ENCODE results near the gene XXYLT1. TPM values are rescaled to one million over a fixed set of nuclear protein-coding genes. Genes with fewer than 3 reads are reported as not detected.
"Not testable (repeated sequence)": the region's sequence is repeated elsewhere in the genome, so short reads cannot be mapped to it uniquely, and the experiment has no call there.

The XXYLT1 gene
- total RNA-seq, 6 experiments from 2014 or later: 1.7 to 6.5 (median 2.1) TPM

DNA sequence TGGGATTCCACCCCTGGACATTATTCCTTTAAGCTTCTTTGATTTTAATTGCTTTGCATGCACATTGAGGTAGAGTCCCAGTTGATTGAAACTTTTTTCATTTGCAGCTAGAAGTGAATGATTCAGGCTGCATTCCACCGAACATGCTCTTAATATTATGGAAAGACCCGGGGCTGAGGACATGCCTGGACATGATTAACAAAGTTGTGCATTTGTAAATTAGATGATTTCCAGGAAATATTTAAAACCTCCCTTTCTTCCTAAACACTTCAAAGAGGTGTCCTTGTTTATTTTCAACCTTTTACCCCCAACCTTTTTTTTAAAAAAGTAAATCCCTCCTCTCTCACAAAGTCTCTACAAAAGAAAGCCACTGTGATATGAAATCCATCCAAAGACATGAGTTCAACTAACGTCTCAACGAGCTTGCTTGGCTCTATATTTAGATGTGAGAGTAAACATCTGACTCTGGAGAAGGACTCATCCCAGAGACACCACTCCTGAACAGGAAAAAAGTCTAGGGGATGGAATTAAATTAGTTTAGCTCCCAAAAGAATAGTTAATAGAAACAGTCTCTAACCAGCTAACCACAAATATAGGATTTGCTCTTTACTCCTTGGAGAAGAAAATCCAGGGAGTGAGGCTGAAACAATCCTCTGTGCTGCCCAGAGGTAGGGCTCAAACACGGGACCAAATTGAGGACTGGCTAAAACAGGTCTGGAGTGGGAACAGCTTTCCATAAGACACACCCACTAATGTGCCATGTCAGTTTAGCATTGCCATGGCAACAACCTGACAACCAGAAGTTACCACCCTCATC, 83.1 kb downstream of the XXYLT1 start:
- WGBS (ENCODE audit: insufficient coverage, low coverage, low lambda C conversion rate, missing lambda C conversion rate): 73% methylated on average over 4 of the region's 5 CpGs
- Histone ChIP-seq H3K36me3 (no peaks in the 10 kb centered on the region), H3K4me1 (no peaks in the 10 kb centered on the region), H3K4me3 (no peak overlapping the region), H3K27ac (no peak overlapping the region), H3K27me3 (no peaks in the 10 kb centered on the region), H3K9me3 (peaks cover 0 to 6% (median 0%) of the 10 kb centered on the region in 4 donors)
- TF ChIP-seq CTCF (IDR thresholded peaks at IDR 0.05) (no peak), POLR2A (IDR thresholded peaks at IDR 0.05) (no peak)
- intact Hi-C loops (cut with DNase I): no loop called here
- ATAC-seq (no peak), DNase-seq (no peak)

GRCh38 chr3:195186710-195187047, 84.3 kb downstream of the XXYLT1 start:
- DNase-seq; H3K27ac ChIP-seq; H3K4me1 ChIP-seq; ATAC-seq; H3K27me3 ChIP-seq; H3K36me3 ChIP-seq; H3K9me3 ChIP-seq; intact Hi-C loops (cut with DNase I); H3K4me3 ChIP-seq: not testable (repeated sequence)
- WGBS (ENCODE audit: insufficient coverage, low coverage, low lambda C conversion rate, missing lambda C conversion rate): 91% methylated on average over 5 of the region's 6 CpGs

DNA sequence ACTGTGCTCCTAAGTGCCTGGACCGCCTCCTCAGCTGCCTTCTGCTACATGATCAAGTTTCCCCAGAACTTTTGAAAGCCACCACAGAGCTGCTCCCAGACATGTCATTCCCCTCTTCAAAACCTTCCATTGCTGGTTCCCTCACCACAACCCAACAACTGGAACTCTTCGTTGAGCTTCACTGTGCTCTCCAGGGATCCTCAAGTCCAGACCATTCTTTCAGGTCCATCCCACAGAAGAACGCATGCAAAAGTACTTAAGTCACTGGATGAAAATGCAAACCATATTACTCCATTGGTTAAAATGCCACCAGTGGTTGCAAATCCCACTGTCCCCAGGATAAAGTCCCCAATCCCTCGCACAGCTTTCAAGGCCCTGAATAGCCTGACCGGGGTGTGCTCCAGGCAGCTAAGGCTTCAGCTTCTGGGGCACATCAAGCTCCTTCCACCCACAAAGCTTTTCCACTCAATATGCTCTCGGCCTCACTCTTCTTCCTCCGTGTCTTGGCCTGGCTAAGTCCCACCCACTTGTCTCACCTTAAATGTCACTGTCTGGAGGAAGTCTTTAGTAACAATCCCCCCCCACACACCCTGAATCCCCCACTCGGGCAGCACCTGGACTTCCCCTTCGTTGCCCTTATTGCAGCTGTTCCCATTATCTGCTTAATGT, 84.8 kb downstream of the XXYLT1 start:
- Histone ChIP-seq H3K4me1 (no peaks in the 10 kb centered on the region), H3K27me3 (no peaks in the 10 kb centered on the region), H3K4me3 (no peak overlapping the region), H3K9me3 (peaks cover 0 to 4% (median 0%) of the 10 kb centered on the region in 4 donors), H3K36me3 (no peaks in the 10 kb centered on the region), H3K27ac (no peak overlapping the region)
- no peak for ATAC-seq
- intact Hi-C loops (cut with DNase I): no loop called here
- TF ChIP-seq POLR2A (IDR thresholded peaks at IDR 0.05) (no peak), CTCF (IDR thresholded peaks at IDR 0.05) (no peak)
- DNase-seq: no peak
- WGBS (ENCODE audit: insufficient coverage, low coverage, low lambda C conversion rate, missing lambda C conversion rate): 82% methylated on average over 8 of the region's 9 CpGs

DNA sequence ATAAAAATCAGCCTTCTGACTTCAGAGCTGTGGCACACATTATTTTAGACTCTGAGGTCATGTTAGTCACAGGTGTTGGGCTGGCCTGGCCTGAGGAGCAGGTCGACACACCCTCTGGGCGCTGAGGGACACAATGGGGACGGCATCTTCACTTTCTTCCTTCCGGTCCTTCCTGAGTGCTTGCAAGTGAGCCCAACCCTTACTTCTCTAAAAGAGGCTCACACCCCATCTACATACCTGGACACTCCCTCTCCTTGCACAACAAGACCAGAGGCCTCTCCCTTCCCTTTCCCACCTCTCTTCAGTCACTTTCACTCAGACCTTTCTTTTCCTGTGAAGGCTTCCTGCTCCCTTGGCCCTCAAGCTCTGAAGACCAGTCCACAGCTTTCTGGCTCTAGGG, 85.4 kb downstream of the XXYLT1 start:
- ATAC-seq: peak in 3 of 4 donors; percentile 19 to 33 (median 20)
- H3K36me3 ChIP-seq: no peaks in the 10 kb centered on the region
- H3K27me3 ChIP-seq: no peaks in the 10 kb centered on the region
- intact Hi-C loops (cut with DNase I): no loop called here
- TF ChIP-seq CTCF (IDR thresholded peaks at IDR 0.05): no peak
- TF ChIP-seq POLR2A (IDR thresholded peaks at IDR 0.05): no peak
- H3K4me1 ChIP-seq: no peaks in the 10 kb centered on the region
- DNase-seq: no peak
- no peak overlapping the region for H3K4me3 ChIP-seq
- WGBS (ENCODE audit: insufficient coverage, low coverage, low lambda C conversion rate, missing lambda C conversion rate): no CpG with 5 or more reads among the region's 4 CpGs
- H3K9me3 ChIP-seq: no peaks in the 10 kb centered on the region
- no peak overlapping the region for H3K27ac ChIP-seq

DNA sequence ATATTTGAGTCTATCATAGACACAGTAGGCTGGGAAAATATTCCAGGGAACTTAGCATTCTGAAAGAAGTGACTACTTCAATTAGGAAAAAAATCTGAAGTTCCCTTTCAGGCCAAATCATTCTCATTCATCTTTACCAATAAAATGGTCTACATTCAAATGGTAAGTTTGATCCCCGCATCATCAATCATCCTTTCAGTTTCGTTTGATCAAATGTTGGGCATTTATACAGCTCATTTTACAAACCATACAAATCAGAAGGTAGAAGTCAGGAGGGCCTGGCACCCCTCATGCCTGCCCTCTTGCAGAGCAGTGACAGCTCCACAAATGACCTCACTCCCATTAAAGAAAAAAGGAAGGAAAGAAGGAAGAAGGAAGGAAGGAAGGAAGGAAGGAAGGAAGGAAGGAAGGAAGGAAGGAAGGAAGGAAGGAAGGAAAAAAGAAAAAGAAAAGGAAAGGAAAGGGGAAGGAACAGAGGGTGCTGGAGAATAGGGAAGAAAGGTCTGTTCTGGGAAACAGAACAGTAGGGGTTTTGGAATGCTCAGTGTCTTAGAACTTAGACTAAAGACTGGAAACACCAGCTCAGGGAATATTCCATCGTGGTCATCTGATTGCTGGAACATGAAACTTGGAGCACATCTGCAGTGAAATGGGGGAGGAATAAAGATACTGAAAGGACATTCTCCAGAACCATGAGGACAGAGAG, 86.1 kb downstream of the XXYLT1 start:
- TF ChIP-seq POLR2A (IDR thresholded peaks at IDR 0.05) (no peak), CTCF (IDR thresholded peaks at IDR 0.05) (no peak)
- no peak overlapping the region for H3K4me3 ChIP-seq
- no peak overlapping the region for H3K27ac ChIP-seq
- no peak for DNase-seq
- WGBS (ENCODE audit: insufficient coverage, low coverage, low lambda C conversion rate, missing lambda C conversion rate): 65% methylated on average over 3 of the region's 3 CpGs
- H3K9me3 ChIP-seq: no peaks in the 10 kb centered on the region
- ATAC-seq: no peak
- no peaks in the 10 kb centered on the region for H3K27me3 ChIP-seq
- H3K36me3 ChIP-seq: no peaks in the 10 kb centered on the region
- H3K4me1 ChIP-seq: no peaks in the 10 kb centered on the region
- intact Hi-C loops (cut with DNase I): no loop called here

Measured in right lobe of liver (tissue), 6 donors.